Amniotic epithelial cell (primary cell): ENCODE data around the gene MTF2.
A peak's percentile ranks its signal among the peaks of the same experiment; 100 is the strongest.

ENCODE experiments used
- DNase-seq: peaks from one replicate; pipeline ENCODE4 v3.0.0-alpha.2; 2010; ENCODE audit warnings: low read depth

Gene MTF2

DNA sequence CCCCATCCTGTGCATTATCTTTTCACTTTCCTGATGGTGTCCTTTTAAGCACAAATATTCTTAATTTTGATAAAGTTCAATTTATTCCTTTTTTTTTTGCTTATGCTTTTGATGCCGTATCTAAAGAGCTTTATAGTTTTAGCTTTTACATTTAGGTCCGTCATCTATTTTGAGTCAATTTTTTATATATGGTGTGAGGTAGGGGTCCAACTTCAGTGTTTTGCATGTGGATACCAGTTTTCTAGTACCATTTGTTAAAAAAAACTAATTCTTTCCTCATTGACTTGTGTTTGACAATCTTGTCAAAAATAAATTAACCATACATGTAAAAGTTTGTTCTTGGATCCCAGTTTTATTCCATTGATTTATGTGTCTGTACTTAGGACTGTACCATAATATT lies 4.9 kb downstream of the MTF2 start:
- DNase-seq, result no peak

DNA sequence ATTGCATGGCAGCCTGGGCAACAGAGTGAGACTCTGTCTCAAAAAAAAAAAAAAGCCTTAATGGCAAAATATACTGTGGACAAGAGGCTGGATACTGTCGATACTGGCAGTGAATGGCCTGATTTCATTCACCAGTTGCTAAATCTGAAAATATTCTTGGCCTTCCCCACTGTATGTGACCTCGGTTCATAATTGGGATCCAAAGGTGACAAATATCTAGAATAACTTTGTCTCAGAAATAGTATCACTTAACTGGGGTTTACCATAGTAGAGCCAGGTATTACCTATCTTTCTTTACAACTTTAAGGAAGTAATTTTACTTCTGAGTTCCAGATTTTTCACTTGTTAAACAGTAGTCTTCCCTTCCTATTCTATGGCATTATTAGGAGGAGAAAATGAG lies 8.4 kb downstream of the MTF2 start:
- no peak for DNase-seq

DNA sequence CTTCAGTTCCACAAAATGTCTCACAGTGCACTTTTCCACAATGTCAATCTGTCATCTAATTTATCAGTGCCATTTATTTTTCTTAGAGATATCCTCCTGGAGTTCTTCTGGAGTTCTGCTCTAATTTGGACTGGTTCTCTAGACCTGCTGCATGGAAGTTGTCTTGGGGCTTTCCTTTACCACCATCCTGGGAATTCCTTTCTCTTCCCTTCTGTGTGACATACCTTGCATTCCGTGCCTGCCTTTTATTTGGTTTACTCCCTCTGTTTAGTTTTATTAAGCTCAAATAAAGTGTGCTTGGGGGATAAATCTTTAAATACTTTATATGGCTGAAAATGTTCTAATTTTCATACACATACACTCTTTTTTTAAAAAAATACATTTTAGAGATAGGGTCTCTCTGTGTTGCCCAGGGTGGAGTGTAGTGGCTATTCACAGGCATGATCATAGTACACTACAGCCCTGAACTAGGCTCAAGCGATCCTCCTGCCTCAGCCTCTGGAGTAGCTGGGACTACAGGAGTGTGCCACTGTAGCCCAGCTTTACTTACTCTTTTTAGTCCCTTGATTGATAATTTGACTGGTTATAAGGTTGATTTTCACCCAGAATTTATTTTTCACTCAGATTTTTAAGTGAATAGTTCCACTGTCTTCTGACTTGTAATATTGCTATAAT lies 14.4 kb downstream of the MTF2 start:
- DNase-seq, result no peak

DNA sequence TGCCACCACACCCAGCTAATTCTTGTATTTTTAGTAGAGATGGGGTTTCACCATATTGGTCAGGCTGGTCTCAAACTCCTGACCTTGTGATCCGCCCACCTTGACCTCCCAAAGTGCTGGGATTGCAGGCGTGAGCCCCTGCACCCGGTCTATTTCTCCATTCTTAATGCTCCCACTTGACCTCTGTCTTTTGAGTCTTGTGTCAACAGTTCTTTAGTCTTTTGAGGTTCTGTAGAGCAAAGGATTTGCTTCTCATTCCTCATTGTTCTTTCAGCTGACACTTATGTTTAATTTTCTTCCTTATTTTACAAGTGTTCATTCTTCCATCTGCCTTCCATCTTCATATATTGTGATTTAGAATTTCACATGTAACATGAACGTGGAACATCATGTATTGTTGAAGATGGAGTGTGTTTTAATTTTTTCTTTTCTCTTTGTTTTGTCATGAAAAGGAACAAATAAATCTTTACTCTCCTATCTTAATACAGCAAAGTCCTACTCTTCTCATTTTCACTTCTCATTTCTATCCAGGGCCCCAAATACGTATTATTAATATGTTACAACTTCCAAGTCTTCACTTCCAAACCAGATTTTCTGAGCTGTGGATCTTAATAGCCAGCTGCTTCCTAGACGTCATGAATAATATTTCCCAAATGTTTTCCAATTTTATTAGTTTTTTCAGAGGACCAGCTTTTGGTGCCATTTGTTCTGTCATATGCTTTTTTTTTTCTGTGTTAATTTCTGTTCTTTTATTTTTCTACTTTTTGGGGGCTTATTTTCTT lies 16.9 kb downstream of the MTF2 start:
- no peak for DNase-seq

DNA sequence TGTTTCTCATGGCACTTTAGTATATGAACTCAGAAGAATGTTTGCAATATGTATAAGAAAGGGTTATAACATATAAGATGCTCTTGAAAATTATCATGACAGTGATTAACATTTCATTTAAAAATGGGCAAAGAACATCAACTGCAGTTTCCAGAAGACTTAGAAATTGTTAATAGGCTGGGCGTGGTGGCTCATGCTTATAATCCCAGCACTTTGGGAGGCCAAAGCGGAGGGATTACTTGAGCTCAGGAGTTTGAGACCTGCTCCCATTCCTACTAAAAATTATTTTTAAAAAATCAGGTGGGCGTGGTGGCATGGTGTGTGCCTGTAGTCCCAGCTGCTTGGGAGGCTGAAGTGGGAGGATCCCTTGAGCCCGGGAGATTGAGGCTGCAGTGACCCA lies 23.1 kb downstream of the MTF2 start:
- no peak for DNase-seq

DNA sequence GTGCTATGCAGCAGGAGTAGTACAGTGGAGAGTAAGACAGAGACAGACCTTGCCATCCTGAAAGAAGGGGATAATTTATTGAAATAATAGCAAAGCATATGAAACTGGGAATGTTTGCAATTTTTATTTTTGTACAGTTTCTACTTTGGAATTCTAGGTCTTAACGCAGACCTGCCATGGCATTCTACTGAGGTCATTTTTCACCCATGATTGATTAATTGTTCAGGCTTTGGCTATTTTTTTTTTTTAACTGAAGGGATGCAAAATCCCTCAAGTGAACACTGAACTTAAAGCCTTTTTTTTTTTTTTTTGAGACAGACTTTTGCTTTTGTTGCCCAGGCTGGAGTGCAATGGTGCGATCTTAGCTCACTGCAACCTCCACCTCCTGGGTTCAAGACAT lies 27.1 kb downstream of the MTF2 start:
- DNase-seq, result peak; percentile 20

DNA sequence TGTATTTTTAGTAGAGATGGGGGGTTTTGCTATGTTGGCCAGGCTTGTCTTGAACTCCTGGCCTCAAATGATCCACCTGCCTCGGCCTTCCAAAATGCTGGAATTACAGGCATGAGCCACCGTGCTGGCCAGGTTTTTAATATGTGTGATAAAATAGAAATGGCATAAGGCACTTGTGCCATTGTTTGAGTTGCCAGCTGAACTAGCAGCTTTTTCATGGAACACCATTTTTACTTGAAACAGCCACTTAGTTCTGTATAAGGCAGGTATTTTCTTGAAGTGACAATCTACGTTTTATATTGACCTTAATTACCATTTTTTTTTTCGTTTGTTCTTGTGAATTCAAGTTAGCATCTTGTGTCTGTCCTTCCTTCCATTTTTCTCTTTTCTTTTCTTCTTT lies 28.3 kb downstream of the MTF2 start:
- no peak for DNase-seq

DNA sequence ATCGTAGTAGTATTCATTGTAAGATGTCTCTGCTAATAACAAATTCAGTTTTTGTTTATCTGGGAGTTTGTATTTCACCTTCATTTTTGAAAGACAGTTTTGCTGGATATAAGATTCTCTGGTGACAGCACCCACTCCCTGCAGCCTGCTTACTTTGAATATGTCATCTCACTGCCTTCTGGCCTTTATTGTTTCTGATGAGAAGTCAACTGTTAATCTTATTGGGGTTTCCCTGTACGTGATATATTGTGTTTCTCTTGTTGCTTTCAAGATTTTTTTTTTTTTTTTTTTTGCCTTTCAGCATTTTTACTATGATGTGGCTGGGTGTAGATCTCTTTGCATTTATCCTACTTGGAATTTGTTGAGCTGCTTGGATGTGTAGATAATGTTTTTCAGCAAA lies 29.3 kb downstream of the MTF2 start:
- no peak for DNase-seq

DNA sequence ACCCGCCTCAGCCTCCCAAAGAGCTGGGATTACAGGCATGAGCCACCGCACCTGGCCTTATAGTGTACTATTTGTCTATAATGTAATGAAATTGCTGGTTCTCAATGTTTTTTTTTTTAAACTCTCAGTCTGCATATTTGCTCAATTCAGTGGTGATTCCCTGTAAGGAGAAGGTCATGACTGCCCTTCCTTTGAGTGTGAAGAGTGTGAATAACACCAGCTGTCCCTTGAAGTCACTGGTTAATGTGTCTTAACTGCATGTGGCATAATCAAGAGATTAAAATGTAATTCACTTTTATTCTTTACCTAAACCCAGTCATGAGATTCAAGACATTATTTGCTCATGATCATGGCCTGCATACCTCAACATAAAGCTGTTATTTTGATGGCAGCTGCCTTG lies 30.5 kb downstream of the MTF2 start:
- DNase-seq, result no peak

DNA sequence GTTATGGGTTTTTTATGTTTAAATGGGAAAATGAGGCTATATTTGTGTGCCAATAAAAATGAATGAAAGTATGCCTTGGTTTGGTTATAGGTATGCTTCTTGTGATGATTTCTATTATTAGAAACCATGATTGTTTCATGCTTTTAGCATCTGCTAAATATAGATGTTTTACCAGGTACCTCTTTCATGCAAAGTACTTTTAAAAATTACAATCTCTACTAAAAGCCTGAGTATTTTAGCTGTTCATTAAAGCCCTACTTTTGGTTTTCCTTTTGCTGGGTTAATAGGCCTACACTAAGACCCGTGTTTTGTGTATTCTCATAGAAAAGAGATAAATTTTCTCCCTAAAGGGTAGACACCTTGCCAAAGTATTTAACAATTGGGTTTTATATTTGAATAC lies 32.0 kb downstream of the MTF2 start:
- no peak for DNase-seq

DNA sequence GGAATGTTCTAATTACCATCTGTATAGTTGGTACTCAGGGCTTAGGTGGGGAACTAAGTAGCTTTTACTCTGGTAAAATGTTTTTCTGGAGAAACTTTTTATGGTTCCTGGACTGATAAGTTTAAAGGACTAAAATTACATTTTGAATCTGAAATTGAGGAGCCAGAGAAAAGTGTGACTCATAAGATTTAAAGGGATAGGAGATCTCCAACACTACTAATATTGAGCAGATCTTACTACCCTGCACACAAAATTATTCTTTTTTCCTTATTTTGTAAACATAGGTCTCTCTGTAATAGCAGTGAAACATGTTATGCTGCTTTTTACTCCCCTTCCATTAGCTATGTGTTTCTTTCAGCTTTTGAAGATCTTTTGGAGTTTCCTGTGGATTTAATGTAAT lies 32.5 kb downstream of the MTF2 start:
- DNase-seq, result peak; percentile 4

DNA sequence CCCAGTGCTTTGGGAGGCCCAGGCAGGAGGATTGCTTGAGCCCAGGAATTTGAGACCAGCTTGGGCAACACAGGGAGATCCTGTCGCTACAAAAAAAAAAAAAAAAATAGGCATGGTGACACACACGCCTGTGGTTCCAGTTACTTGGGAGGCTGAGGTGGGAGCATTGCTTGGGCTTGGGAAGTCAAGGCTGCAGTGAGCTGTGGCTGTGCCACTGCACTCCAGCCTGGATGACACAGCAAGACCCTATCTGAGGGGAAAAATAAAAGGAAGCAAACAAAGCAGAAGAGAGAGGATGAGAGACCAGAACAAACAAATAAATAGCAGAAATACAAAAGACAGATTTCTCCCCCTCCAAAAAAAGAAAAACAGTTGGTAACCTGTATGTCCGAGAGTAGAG lies 34.0 kb downstream of the MTF2 start:
- no peak for DNase-seq

DNA sequence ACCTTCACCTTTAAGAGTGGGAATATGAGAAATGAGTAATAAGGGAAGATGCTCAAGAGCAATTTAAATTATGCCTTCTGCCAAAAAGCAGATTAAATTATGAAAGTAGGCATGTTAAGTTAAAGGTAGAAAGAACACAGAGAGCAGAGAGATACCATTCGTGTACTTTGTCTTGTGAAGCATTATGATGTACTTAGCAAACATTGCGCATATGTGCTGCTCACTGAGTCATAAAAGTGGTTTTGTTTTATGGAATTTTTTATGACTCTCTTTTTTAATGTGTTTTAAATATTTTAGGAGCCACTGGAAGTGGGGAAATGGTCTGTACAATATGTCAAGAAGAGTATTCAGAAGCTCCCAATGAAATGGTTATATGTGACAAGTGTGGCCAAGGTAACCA lies 35.3 kb downstream of the MTF2 start:
- peak; percentile 57 for DNase-seq

DNA sequence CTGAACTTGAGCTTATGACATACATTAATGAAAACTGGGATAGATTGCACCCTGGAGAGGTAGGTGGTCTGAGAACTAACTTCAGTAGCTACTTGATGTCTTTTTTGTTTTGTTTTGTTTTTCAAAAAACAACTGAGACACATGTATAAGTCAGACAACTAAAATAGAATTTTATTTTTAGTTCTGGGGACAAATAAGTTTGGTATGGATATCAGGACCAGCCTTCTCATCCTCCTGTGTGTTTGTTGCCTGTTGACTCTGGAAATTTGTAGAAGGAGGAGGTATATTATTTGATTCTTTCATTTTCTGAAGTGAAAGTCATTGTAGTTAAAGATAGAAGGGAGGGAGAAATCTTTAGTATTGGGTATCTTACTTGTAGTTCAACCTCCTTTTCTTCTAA lies 41.5 kb downstream of the MTF2 start:
- DNase-seq, result no peak

DNA sequence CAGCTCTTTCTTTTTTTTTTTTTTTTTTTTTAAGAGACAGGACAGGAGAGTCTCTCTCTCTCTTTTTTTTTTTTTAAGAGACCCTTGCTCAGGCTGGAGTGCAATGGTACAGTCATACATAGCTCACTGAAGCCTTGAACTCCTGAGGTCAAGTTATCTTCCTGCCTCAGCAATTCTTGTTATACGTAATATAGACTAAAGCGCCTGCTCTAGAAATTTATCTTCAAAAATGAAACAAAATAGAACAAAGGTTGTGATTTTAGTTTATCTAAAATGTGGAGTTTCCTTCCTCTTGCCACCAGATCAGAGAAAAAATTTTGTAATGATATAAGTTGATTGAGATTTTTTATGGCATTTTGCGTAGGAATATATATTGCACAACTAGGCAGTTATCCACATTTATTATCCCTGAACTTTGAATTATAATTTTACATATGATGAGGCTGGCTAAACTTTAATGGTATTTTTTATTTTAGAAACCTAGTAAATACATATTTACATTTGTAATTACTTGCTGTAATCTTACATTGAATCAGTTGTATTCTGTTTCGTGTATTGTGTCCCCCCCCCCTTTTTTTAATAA lies 44.2 kb downstream of the MTF2 start:
- no peak for DNase-seq

DNA sequence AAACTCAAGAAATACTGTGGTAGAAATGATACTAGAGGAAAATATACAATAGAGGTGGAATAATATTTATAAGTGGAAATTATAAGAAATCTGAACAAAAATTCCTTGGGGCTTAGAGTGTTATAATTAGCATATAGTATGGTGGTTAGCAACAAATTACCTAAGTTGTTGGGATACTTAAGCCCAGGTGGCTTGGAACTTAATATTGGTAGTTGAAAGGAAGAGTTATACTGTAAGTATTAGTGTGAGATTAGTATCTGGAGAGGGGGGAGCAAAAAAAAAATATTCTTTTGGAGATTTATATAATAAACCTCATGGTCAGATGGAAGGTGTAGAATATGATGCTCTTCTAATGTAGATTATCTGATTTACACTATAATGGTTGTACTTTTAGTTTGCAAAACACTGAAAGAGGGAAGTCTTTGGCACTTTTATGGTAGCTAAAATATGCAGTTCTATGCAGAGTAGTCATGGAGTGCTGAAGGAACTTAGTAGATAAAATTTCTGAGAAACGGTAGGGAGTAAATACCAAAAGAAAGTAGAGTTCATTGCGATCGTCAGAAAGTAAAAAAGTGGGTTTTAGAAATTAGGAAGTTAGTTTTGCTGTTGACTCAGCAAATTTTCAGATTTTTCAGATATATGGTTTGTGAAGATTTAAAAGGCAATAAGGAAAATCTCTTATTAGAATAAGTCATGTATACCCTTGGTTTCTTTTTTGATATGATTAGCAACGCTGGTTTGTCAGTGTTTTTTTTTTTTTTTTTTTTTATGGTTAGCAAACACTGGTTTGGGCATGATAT lies 45.7 kb downstream of the MTF2 start:
- no peak for DNase-seq

DNA sequence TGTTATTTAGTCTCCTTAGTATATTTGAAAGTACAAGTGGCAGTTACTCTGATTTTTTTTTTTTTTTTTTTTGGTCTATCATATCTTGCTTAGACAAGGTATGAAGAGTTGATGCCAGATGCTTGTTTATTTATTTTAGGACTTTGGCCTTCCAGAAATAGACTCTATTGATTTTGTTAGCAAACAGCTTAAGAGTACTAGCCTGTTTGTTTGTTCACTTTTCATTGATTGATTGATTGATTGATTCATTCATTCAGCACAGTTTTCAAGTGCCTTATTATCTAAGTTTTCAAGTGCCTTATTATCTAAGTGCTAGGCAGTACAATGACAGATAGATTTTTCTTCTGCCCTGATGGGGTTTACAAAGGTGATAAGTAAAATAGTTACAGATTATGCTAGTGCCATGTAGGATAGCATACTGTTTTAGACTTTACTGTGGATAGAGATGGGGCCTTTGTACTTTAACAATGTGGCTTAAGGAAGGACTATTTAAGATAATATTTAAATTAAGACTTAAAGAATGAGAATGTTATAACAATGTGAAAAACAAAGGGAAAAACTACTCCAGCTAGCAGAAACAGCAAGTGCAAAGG lies 50.5 kb downstream of the MTF2 start:
- no peak for DNase-seq

DNA sequence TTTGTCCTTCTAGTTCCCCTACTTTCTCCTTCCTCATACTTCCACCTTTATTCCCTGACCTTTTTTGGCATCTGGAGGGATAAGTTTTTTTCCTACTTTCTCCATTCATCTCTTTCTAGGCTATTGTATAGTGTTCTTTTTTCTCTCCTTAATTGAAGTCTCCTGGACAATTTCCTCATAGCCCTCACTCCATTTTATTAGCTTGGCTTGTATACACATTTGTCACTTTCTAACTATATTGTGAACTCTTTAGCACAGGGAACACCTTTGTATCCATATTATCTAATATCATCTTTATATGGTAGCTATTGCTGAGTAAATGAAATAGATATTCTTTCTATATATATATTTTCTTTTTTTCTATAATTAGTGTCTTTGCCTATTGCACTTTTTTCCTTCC lies 53.6 kb downstream of the MTF2 start:
- no peak for DNase-seq

DNA sequence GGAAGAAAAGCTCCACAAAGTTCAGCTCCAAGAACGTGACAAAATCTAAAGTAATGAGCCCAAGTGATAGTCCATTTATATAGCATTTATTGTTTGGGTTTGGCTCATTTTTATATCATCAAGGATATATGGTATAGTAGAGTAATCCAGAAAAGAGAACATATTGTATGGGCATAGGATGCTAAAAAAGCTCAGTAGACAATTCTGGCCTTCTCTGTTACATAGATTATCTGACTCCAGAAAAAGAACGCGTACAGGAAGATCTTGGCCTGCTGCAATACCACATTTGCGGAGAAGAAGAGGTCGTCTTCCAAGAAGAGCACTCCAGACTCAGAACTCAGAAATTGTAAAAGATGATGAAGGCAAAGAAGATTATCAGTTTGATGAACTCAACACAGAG lies 57.4 kb downstream of the MTF2 start:
- no peak for DNase-seq

DNA sequence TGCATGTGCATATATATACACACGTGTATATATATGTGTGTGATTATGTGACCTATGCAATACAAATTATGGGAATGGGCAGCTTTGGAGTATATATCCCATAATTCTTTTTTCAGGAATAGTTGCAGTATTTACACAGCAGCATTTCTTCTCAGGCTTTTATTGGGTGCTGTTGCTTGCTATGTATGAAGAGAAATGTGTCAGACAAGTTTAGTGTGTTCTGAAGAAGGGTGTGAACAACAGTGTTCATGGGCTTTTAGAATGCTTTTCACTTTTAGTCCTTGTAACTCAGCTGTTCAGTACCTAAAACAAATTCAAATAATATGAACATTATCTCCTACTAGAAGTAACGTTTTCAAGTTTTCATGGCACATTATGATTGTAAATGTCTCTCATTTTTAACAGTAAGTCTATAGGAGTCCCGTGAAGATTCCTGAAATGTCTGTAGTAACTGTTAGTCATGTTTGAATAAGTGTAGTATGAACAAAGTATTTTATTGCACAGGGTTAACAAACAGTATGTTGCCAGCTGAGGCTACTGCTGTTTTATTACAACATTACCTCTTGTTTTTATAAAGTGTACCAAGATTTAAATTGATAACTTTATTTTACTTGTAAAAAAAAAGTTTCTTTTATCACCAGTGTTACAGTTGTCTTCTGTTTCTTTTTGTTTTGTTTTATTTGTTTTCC lies 58.7 kb downstream of the MTF2 start:
- no peak for DNase-seq

DNA sequence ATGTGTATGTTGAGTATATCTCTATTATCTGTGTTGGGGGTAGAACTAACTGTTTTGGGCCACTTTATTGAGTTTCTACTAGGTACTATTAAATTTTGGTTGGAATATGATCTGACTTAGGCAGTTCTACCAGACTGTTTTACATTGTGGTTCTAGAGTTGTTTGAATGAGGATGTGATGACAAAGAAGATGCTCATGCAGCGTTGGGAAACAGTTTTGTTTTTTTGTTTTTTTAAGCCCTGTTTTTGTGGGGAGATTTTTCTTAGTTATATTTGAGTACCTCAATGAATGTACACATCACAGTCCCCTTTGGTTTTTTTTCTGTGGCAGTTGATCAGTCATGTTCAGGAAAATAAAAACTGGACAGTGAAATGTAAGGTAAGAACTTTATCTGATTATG lies 61.0 kb downstream of the MTF2 start:
- peak; percentile 20 for DNase-seq

DNA sequence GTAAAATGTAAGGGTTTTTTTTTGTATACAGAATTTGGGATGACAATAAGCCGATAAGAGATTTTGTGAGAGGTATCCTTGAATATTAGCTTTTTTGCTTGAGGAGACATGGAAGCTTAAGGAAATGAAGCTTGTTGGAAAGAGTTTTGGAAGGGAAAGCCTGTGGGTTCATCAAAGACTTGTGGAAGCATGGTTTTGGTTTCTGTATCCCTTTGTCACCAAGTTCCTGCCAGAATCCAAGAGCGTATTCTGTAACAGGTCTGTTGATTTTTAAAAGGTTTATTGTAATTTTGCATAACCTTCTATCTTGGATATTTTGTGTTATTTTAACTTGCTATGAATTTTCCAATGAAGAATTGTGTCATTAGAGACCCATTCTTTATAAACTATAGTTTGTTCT lies 63.1 kb downstream of the MTF2 start:
- no peak for DNase-seq
